SU-DHL-6 (cell line): ENCODE data around the gene FAM110C.
"Not testable (repeated sequence)": the region's sequence is repeated elsewhere in the genome, so short reads cannot be mapped to it uniquely, and the experiment has no call there.

ENCODE experiments used
- CTCF ChIP-seq: fragments of 200-600 bp; sonication (generic); IDR thresholded peaks from one replicate; pipeline ENCODE4 v1.5.1; 2017; ENCODE audit warnings: antibody characterized with exemption, mild to moderate bottlenecking, low read length, moderate library complexity; ENCODE audit not compliant: insufficient read depth, poor library complexity, severe bottlenecking
- EZH2phosphoT487 ChIP-seq: fragments of 200-600 bp; sonication (generic), shearing (Covaris generic); conservative IDR thresholded peaks from 2 replicates; pipeline ENCODE4 v1.6.1; 2018; ENCODE audit warnings: mild to moderate bottlenecking, antibody characterized with exemption, low read length, moderate library complexity, mixed read lengths

- not testable (repeated sequence) for TF ChIP-seq CTCF, EZH2phosphoT487
Observed at GRCh38 chr2:24591-24990, 21.7 kb downstream of the FAM110C start.
